ENCODE measurements around the gene ICE1. TPM values are rescaled to one million over a fixed set of nuclear protein-coding genes. Genes with fewer than 3 reads are reported as not detected.

ICE1 gene
- total and polyA plus RNA-seq, 9 of the 15 experiments (the other 6 are each of a cell fraction or from before 2014, with no cell fraction given) = 4.9 to 47.4 (median 28.2) TPM

- TF ChIP-seq RREB1 (CRISPR knock-in tag; IDR thresholded peaks at IDR 0.05) (no peak), SIRT6 (IDR thresholded peaks at IDR 0.05; ENCODE audit: low read depth, low read length) (no peak), STAG1 (CRISPR knock-in tag; IDR thresholded peaks at IDR 0.05; ENCODE audit: borderline replicate concordance) (no peak), ETV5 (CRISPR knock-in tag; IDR thresholded peaks at IDR 0.05; ENCODE audit: low read depth) (no peak), ZNF766 (CRISPR knock-in tag; conservative IDR thresholded peaks at IDR 0.05) (no peak), PHF8 (IDR thresholded peaks at IDR 0.05; ENCODE audit: borderline replicate concordance, low read length) (no peak), HDAC6 (IDR thresholded peaks at IDR 0.05; ENCODE audit: low read depth, low read length) (no peak), SRSF1 (IDR thresholded peaks at IDR 0.05; ENCODE audit: low read depth, low read length) (no peak), ZNF143 (CRISPR knock-in tag; IDR thresholded peaks at IDR 0.05) (no peak), FOS (IDR thresholded peaks at IDR 0.05; ENCODE audit: extremely low read depth, insufficient read length) (no peak), ZBTB7A (IDR thresholded peaks at IDR 0.05; ENCODE audit: borderline replicate concordance, control insufficient read depth, low read depth, low read length) (no peak)
- TF ChIP-seq, protein P1, sequence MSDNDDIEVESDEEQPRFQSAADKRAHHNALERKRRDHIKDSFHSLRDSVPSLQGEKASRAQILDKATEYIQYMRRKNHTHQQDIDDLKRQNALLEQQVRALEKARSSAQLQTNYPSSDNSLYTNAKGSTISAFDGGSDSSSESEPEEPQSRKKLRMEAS (CRISPR knock-in tag; IDR thresholded peaks at IDR 0.05) = no peak
These were observed 117.1 kb downstream of the ICE1 start (continued) for GRCh38 chr5:5539590-5539989.

Data from K562 (cell line).